Sigmoid colon (tissue), 4 donors: ENCODE results near the gene RFX4.

Experiments used
- EP300 ChIP-seq, 4 donors: sonication (generic); formaldehyde crosslinking; IDR thresholded peaks; one replicate each; pipeline ENCODE4 v1.6.1; 2017; ENCODE audit warnings: antibody characterized with exemption in 4 of 4
- POLR2A ChIP-seq, 2 donors: fragments of 450-650 bp; IDR thresholded peaks; one replicate each; pipeline ENCODE4 v1.6.1; 2016; ENCODE audit warnings: antibody characterized with exemption in 2 of 2, mild to moderate bottlenecking in 2 of 2, moderate library complexity in 2 of 2

DNA sequence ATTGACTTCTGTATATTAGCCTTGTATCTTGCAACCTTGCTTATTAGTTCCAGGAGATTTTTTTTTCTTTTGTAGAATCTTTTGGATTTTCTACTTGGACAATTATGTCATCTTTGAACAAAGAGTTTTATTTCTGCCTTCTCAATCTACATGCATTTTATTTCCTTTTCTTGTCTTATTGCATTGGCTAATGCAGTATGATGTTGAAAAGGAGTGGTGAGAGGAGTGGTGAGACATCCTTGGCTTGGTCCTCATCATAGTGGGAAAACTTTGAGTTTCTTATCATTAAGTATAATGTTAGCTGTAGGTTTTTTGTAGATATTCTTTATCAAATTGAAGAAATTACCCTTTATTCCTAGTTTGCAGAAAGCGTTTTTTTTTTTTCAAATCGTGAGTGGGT is 80.6 kb downstream of the RFX4 start:
- no peak for TF ChIP-seq EP300 (IDR thresholded peaks at IDR 0.05)
- TF ChIP-seq POLR2A (IDR thresholded peaks at IDR 0.05) = no peak
